DOHH2 (cell line): ENCODE measurements around the gene PRIM1.
A peak's percentile ranks its signal among the peaks of the same experiment; 100 is the strongest.

Experiments
- H3F3A ChIP-seq: fragments of 200-600 bp; sonication (generic), shearing (Covaris generic); 2 replicates; pipeline ENCODE4 v1.6.0; 2016; ENCODE audit warnings: antibody characterized with exemption, mild to moderate bottlenecking; ENCODE audit not compliant: control insufficient read depth, insufficient read depth
- H3K27ac ChIP-seq: fragments of 200-600 bp; sonication (generic); 2 replicates; pipeline ENCODE4 v1.5.1; 2014; ENCODE audit warnings: low read depth, mild to moderate bottlenecking, low read length, moderate library complexity
- H3K27me3 ChIP-seq: fragments of 200-600 bp; sonication (generic); 2 replicates; pipeline ENCODE4 v1.6.1; 2014; ENCODE audit warnings: mild to moderate bottlenecking, low read length, mixed read lengths; ENCODE audit not compliant: control insufficient read depth
- H3K36me3 ChIP-seq: fragments of 200-600 bp; sonication (generic); 2 replicates; pipeline ENCODE4 v1.6.1; 2014; ENCODE audit warnings: mild to moderate bottlenecking, low read length, moderate library complexity, mixed read lengths; ENCODE audit not compliant: control insufficient read depth
- H3K4me1 ChIP-seq: fragments of 200-600 bp; sonication (generic); 2 replicates; pipeline ENCODE4 v1.6.1; 2014; ENCODE audit warnings: mild to moderate bottlenecking, low read length, mixed read lengths; ENCODE audit not compliant: control insufficient read depth
- H3K4me2 ChIP-seq: fragments of 200-600 bp; sonication (generic); 2 replicates; pipeline ENCODE4 v1.6.0; 2014; ENCODE audit warnings: mild to moderate bottlenecking, low read length, moderate library complexity
- H3K4me3 ChIP-seq: fragments of 200-600 bp; sonication (generic); 2 replicates; pipeline ENCODE4 v1.5.1; 2014; ENCODE audit warnings: mild to moderate bottlenecking, low read length, mixed read lengths
- H3K79me2 ChIP-seq: fragments of 200-600 bp; sonication (generic); 2 replicates; pipeline ENCODE4 v1.6.1; 2014; ENCODE audit warnings: mild to moderate bottlenecking, low read length, mixed read lengths; ENCODE audit not compliant: control insufficient read depth
- H3K9me2 ChIP-seq: fragments of 200-600 bp; sonication (generic); replicated peaks from 2 replicates; pipeline ENCODE4 v1.6.1; 2014; ENCODE audit warnings: mild to moderate bottlenecking, low read length, mixed read lengths; ENCODE audit not compliant: control insufficient read depth
- H3K9me3 ChIP-seq: fragments of 200-600 bp; sonication (generic); 2 replicates; pipeline ENCODE4 v1.6.1; 2014; ENCODE audit warnings: antibody characterized with exemption, low read length, mixed read lengths; ENCODE audit not compliant: control insufficient read depth, insufficient read depth
- H4K20me1 ChIP-seq: fragments of 200-600 bp; sonication (generic); 2 replicates; pipeline ENCODE4 v1.6.0; 2014; ENCODE audit warnings: low read depth, mild to moderate bottlenecking, antibody characterized with exemption, low read length, moderate library complexity; ENCODE audit not compliant: control insufficient read depth, insufficient read depth
- CTCF ChIP-seq: fragments of 200-600 bp; sonication (generic); IDR thresholded peaks from one replicate; pipeline ENCODE4 v1.5.1; 2014; ENCODE audit warnings: antibody characterized with exemption, mild to moderate bottlenecking, low read depth, low read length; ENCODE audit not compliant: poor library complexity, severe bottlenecking
- EZH2phosphoT487 ChIP-seq: fragments of 200-600 bp; sonication (generic); IDR thresholded peaks from 2 replicates; pipeline ENCODE4 v1.6.1; 2017; ENCODE audit warnings: borderline replicate concordance, mild to moderate bottlenecking, antibody characterized with exemption, low read length, moderate library complexity, mixed read lengths

PRIM1 gene

GRCh38 chr12:56716933-56717880 is 34.9 kb downstream of the PRIM1 start:
- no peaks in the 10 kb centered on the region for H3K27me3 ChIP-seq
- peaks cover 47% of the 10 kb centered on the region for H4K20me1 ChIP-seq
- peak overlapping the region; percentile 19 for H3K4me2 ChIP-seq
- no peaks in the 10 kb centered on the region for H3K9me3 ChIP-seq
- TF ChIP-seq EZH2phosphoT487 (no peak), CTCF (no peak)
- H3K36me3 ChIP-seq: peaks cover 95% of the 10 kb centered on the region
- H3K4me1 ChIP-seq: peaks cover 87% of the 10 kb centered on the region
- H3K79me2 ChIP-seq: peaks cover 76% of the 10 kb centered on the region
- peaks cover 55% of the 10 kb centered on the region for H3F3A ChIP-seq
- H3K27ac ChIP-seq: peak overlapping the region; percentile 44
- no peaks in the 10 kb centered on the region for H3K9me2 ChIP-seq
- peak overlapping the region; percentile 9; the same call in 1 of the 2 replicates for H3K4me3 ChIP-seq

GRCh38 chr12:56716458-56716857 is 35.7 kb downstream of the PRIM1 start:
- Histone ChIP-seq H3F3A (peaks cover 55% of the 10 kb centered on the region), H3K27me3 (no peaks in the 10 kb centered on the region), H3K4me2 (peak overlapping the region; percentile 19), H3K4me1 (peaks cover 79% of the 10 kb centered on the region), H3K27ac (peak overlapping the region; percentile 44), H4K20me1 (peaks cover 40% of the 10 kb centered on the region), H3K9me2 (no peaks in the 10 kb centered on the region), H3K36me3 (peaks cover 93% of the 10 kb centered on the region), H3K79me2 (peaks cover 68% of the 10 kb centered on the region), H3K4me3 (no peak overlapping the region), H3K9me3 (no peaks in the 10 kb centered on the region)
- TF ChIP-seq CTCF (no peak), EZH2phosphoT487 (no peak)

- Histone ChIP-seq H3K4me1 (peaks cover 73% of the 10 kb centered on the region), H3K79me2 (peaks cover 62% of the 10 kb centered on the region), H3K9me3 (no peaks in the 10 kb centered on the region), H3K36me3 (peaks cover 92% of the 10 kb centered on the region), H3K27me3 (no peaks in the 10 kb centered on the region), H3F3A (peaks cover 59% of the 10 kb centered on the region), H3K27ac (peak overlapping the region; percentile 44; the same call in 1 of the 2 replicates), H3K9me2 (no peaks in the 10 kb centered on the region), H3K4me3 (no peak overlapping the region), H3K4me2 (peak overlapping the region; percentile 19; the same call in 1 of the 2 replicates), H4K20me1 (peaks cover 34% of the 10 kb centered on the region)
- no peak for TF ChIP-seq EZH2phosphoT487
- TF ChIP-seq CTCF: no peak
Measured at GRCh38 chr12:56715798-56716197, 36.3 kb downstream of the PRIM1 start.
